Gastrocnemius medialis (tissue), 4 donors: ENCODE data around the gene WDR7.

Experiments used
- CTCF ChIP-seq, 5 experiments: fragments of 450-650 bp in 3 of 5; fragments of 200-600 bp in 2 of 5; sonication (generic) in 2 of 5; IDR thresholded peaks in 4 of 5; conservative IDR thresholded peaks in 1 of 5; 1 replicate in 4 of 5; 2 replicates in 1 of 5; pipeline ENCODE4 v1.5.1; 2016 to 2019; ENCODE audit warnings: antibody characterized with exemption in 5 of 5, mild to moderate bottlenecking in 3 of 5, moderate library complexity in 3 of 5
- POLR2A ChIP-seq, 2 donors: fragments of 450-650 bp; IDR thresholded peaks; one replicate each; pipeline ENCODE4 v1.6.1; 2017; ENCODE audit warnings: antibody characterized with exemption in 2 of 2, mild to moderate bottlenecking in 2 of 2, moderate library complexity in 2 of 2

- TF ChIP-seq CTCF (IDR thresholded peaks at IDR 0.05 in 4 of 5, conservative IDR thresholded peaks at IDR 0.05 in 1 of 5) (no peak), POLR2A (IDR thresholded peaks at IDR 0.05) (no peak)
These were observed 61.6 kb downstream of the WDR7 start for GRCh38 chr18:56712761-56713160.
